Body of pancreas (tissue), 4 donors: ENCODE results near the gene SLC24A3.

Experiments used
- POLR2A ChIP-seq, 3 donors: fragments of 450-650 bp; IDR thresholded peaks; one replicate each; pipeline ENCODE4 v1.6.1; 2016; ENCODE audit warnings: antibody characterized with exemption in 3 of 3, mild to moderate bottlenecking in 2 of 3
- TF ChIP-seq, protein P1 (sequence below), 7 experiments: fragments of 450-650 bp in 4 of 7; fragments of 200-600 bp in 3 of 7; sonication (generic) in 3 of 7; IDR thresholded peaks; one replicate each; pipeline ENCODE4 v1.5.1; 2016 to 2019; ENCODE audit warnings: antibody characterized with exemption in 7 of 7

DNA sequence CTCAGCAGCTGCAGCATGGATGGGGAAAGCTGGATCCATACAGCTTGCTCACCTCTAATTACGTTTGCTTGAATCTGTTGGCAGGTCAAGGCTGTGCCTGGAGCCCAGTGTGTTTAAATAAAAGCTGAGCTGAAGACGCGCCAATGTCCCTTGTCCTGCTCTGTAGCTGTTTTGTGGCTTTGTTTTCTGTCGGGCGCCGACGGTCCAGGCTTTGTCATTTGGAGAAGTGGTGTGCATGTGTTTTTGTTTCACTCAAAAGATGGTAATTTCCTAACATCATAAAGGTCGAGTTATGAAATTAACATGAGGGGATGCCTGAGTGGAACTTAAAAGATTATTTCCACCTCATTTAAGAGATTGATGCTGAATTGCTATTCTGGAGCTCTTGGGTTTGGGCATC is 107.6 kb downstream of the SLC24A3 start:
- TF ChIP-seq, protein P1, sequence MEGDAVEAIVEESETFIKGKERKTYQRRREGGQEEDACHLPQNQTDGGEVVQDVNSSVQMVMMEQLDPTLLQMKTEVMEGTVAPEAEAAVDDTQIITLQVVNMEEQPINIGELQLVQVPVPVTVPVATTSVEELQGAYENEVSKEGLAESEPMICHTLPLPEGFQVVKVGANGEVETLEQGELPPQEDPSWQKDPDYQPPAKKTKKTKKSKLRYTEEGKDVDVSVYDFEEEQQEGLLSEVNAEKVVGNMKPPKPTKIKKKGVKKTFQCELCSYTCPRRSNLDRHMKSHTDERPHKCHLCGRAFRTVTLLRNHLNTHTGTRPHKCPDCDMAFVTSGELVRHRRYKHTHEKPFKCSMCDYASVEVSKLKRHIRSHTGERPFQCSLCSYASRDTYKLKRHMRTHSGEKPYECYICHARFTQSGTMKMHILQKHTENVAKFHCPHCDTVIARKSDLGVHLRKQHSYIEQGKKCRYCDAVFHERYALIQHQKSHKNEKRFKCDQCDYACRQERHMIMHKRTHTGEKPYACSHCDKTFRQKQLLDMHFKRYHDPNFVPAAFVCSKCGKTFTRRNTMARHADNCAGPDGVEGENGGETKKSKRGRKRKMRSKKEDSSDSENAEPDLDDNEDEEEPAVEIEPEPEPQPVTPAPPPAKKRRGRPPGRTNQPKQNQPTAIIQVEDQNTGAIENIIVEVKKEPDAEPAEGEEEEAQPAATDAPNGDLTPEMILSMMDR (IDR thresholded peaks at IDR 0.05), result no peak
- no peak for TF ChIP-seq POLR2A (IDR thresholded peaks at IDR 0.05)
